Stomach (tissue), 4 donors: ENCODE measurements around the gene KANK3.

Source experiments
- CTCF ChIP-seq, 7 experiments: fragments of 450-650 bp in 4 of 7; fragments of 200-600 bp in 3 of 7; sonication (generic) in 3 of 7; IDR thresholded peaks; one replicate each; pipeline ENCODE4 v1.5.1; 2016 to 2019; ENCODE audit warnings: antibody characterized with exemption in 7 of 7, control low read depth in 2 of 7, mild to moderate bottlenecking in 1 of 7
- POLR2A ChIP-seq, 4 donors: fragments of 450-650 bp; IDR thresholded peaks; one replicate each; pipeline ENCODE4 v1.6.1; 2016; ENCODE audit warnings: antibody characterized with exemption in 4 of 4, control low read depth in 2 of 4, mild to moderate bottlenecking in 1 of 4, moderate library complexity in 1 of 4

GRCh38 chr19:8361921-8362793, 19.1 kb upstream of the KANK3 start:
- TF ChIP-seq CTCF (IDR thresholded peaks at IDR 0.05) (no peak), POLR2A (IDR thresholded peaks at IDR 0.05) (no peak)
